ENCODE results near the gene CCDC187.

DNA sequence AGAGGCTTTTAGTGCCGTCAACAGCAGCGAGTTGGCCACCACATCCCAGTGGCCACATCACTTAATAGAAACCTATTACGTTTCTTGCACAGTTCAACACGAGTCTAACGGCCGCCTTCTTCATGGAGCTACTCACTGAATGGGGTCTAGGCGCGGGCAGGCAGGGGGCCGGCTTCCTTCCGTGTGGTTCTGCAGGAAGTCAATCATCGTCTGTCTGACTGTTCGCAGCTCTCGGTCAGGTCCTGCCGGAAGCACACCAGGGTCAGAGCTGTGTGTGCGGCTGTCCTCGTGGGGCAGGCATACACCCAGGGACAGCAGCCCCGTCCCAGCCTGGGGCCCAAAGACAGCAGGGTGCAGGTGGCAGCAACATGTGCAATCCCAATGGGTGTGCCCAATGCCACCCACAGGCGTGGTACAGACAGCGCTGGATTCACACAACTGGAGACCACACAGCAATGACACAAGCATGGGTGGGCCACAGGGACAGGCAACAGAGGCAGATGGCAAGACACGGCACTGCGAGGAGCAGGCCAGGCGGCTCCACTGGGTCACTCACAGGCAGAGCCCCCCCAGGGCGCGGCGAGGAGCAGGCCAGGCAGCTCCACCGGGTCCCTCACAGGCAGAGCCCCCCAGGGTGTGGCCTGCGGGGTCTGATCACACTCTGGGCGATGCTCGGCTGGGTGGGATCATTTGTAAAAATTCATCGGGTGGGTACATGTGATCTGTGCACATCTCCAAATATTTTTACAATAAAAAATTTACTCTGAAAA is 79.8 kb downstream of the CCDC187 start:
- TF ChIP-seq, protein P1, sequence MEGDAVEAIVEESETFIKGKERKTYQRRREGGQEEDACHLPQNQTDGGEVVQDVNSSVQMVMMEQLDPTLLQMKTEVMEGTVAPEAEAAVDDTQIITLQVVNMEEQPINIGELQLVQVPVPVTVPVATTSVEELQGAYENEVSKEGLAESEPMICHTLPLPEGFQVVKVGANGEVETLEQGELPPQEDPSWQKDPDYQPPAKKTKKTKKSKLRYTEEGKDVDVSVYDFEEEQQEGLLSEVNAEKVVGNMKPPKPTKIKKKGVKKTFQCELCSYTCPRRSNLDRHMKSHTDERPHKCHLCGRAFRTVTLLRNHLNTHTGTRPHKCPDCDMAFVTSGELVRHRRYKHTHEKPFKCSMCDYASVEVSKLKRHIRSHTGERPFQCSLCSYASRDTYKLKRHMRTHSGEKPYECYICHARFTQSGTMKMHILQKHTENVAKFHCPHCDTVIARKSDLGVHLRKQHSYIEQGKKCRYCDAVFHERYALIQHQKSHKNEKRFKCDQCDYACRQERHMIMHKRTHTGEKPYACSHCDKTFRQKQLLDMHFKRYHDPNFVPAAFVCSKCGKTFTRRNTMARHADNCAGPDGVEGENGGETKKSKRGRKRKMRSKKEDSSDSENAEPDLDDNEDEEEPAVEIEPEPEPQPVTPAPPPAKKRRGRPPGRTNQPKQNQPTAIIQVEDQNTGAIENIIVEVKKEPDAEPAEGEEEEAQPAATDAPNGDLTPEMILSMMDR (CRISPR knock-in tag; IDR thresholded peaks at IDR 0.05): no peak
- TF ChIP-seq NR1H2 (CRISPR knock-in tag; IDR thresholded peaks at IDR 0.05; ENCODE audit: borderline replicate concordance, low read depth) (no peak), ZNF761 (CRISPR knock-in tag; conservative IDR thresholded peaks at IDR 0.05) (no peak), HNF4G (IDR thresholded peaks at IDR 0.05; ENCODE audit: borderline replicate concordance, low read depth, low read length) (no peak), HNF4G (CRISPR knock-in tag; IDR thresholded peaks at IDR 0.05; ENCODE audit: borderline replicate concordance, low read depth) (no peak), HDAC6 (IDR thresholded peaks at IDR 0.05; ENCODE audit: low read depth, low read length) (no peak), ZNF274 (CRISPR knock-in tag; IDR thresholded peaks at IDR 0.05) (no peak), HDAC2 (CRISPR knock-in tag; IDR thresholded peaks at IDR 0.05) (no peak), ZNF562 (CRISPR knock-in tag; IDR thresholded peaks at IDR 0.05; ENCODE audit: borderline replicate concordance) (no peak), HOXA9 (CRISPR knock-in tag; IDR thresholded peaks at IDR 0.05; ENCODE audit: borderline replicate concordance) (no peak), HCFC1 (IDR thresholded peaks at IDR 0.05; ENCODE audit: low read depth, low read length) (no peak)
- TF ChIP-seq, protein P2, sequence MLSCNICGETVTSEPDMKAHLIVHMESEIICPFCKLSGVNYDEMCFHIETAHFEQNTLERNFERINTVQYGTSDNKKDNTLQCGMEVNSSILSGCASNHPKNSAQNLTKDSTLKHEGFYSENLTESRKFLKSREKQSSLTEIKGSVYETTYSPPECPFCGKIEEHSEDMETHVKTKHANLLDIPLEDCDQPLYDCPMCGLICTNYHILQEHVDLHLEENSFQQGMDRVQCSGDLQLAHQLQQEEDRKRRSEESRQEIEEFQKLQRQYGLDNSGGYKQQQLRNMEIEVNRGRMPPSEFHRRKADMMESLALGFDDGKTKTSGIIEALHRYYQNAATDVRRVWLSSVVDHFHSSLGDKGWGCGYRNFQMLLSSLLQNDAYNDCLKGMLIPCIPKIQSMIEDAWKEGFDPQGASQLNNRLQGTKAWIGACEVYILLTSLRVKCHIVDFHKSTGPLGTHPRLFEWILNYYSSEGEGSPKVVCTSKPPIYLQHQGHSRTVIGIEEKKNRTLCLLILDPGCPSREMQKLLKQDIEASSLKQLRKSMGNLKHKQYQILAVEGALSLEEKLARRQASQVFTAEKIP (CRISPR knock-in tag; IDR thresholded peaks at IDR 0.05; ENCODE audit: borderline replicate concordance): no peak
